Liver (tissue), 9 donors: ENCODE data around the gene HOMER1. TPM values are rescaled to one million over a fixed set of nuclear protein-coding genes. Genes with fewer than 3 reads are reported as not detected.
A peak's percentile ranks its signal among the peaks of the same experiment; 100 is the strongest.

Experiments
- DNase-seq: peaks from one replicate; pipeline ENCODE4 v3.0.0-alpha.2; 2017; ENCODE audit warnings: low spot score
- H3K27ac ChIP-seq, 2 donors: one replicate each; pipeline ENCODE4 v1.7.0; 2013; ENCODE audit warnings: inconsistent platforms in 2 of 2, low read length in 2 of 2, control low read depth in 1 of 2, low read depth in 1 of 2, mild to moderate bottlenecking in 1 of 2
- H3K27me3 ChIP-seq, 4 donors: one replicate each; pipeline versions ENCODE4 v1.6.1 to v1.7.0; 2013; ENCODE audit warnings: low read length in 3 of 4, inconsistent platforms in 1 of 4, mild to moderate bottlenecking in 1 of 4, moderate library complexity in 1 of 4; ENCODE audit not compliant: control insufficient read depth in 4 of 4, insufficient read depth in 4 of 4
- H3K36me3 ChIP-seq, 4 donors: one replicate each; pipeline versions ENCODE4 v1.6.1 to v1.7.0; 2013; ENCODE audit warnings: low read length in 3 of 4, mild to moderate bottlenecking in 3 of 4, low read depth in 1 of 4, moderate library complexity in 1 of 4; ENCODE audit not compliant: control insufficient read depth in 4 of 4, insufficient read depth in 3 of 4
- H3K4me1 ChIP-seq, 4 donors: one replicate each; pipeline versions ENCODE4 v1.6.1 to v1.7.0; 2013; ENCODE audit warnings: low read length in 3 of 4, mild to moderate bottlenecking in 3 of 4, moderate library complexity in 1 of 4; ENCODE audit not compliant: control insufficient read depth in 4 of 4, insufficient read depth in 4 of 4
- H3K4me3 ChIP-seq, 3 donors: one replicate each; pipeline versions ENCODE4 v1.6.1 to v1.7.0; 2013; ENCODE audit warnings: low read length in 3 of 3, control low read depth in 1 of 3, low read depth in 1 of 3, mild to moderate bottlenecking in 1 of 3
- H3K9ac ChIP-seq, 2 donors: one replicate each; pipeline ENCODE4 v1.7.0; 2013; ENCODE audit warnings: low read length in 2 of 2, mild to moderate bottlenecking in 2 of 2, moderate library complexity in 2 of 2, control low read depth in 1 of 2, low read depth in 1 of 2
- H3K9me3 ChIP-seq, 4 donors: one replicate each; pipeline versions ENCODE4 v1.6.1 to v1.7.0; 2013; ENCODE audit warnings: low read length in 3 of 4; ENCODE audit not compliant: control insufficient read depth in 4 of 4
- EGR1 ChIP-seq, 2 donors: IDR thresholded peaks; 2 replicates each; pipeline ENCODE4 v1.6.1; 2016 to 2018; ENCODE audit warnings: antibody characterized with exemption in 2 of 2, low read depth in 2 of 2
- FOXA1 ChIP-seq: IDR thresholded peaks from 2 replicates; pipeline ENCODE4 v1.6.1; 2016; ENCODE audit warnings: antibody characterized with exemption
- FOXA2 ChIP-seq: IDR thresholded peaks from 2 replicates; pipeline ENCODE4 v1.6.1; 2016; ENCODE audit warnings: antibody characterized with exemption
- GABPA ChIP-seq, 2 donors: IDR thresholded peaks in 1 of 2; conservative IDR thresholded peaks in 1 of 2; 2 replicates each; pipeline ENCODE4 v1.6.1; 2016; ENCODE audit warnings: antibody characterized with exemption in 2 of 2, mild to moderate bottlenecking in 1 of 2, moderate library complexity in 1 of 2
- HNF4A ChIP-seq, 2 donors: conservative IDR thresholded peaks; 2 replicates each; pipeline ENCODE4 v1.6.1; 2016; ENCODE audit warnings: antibody characterized with exemption in 2 of 2, mild to moderate bottlenecking in 2 of 2
- HNF4G ChIP-seq: IDR thresholded peaks from 2 replicates; pipeline ENCODE4 v1.6.1; 2016; ENCODE audit warnings: antibody characterized with exemption
- JUND ChIP-seq, 2 donors: IDR thresholded peaks; 2 replicates each; pipeline ENCODE4 v1.6.1; 2016; ENCODE audit warnings: antibody characterized with exemption in 2 of 2
- NR2F2 ChIP-seq: IDR thresholded peaks from 2 replicates; pipeline ENCODE4 v1.6.1; 2016; ENCODE audit warnings: antibody characterized with exemption
- RAD21 ChIP-seq, 2 donors: IDR thresholded peaks; 2 replicates each; pipeline ENCODE4 v1.6.1; 2016; ENCODE audit warnings: antibody characterized with exemption in 2 of 2, mild to moderate bottlenecking in 2 of 2
- RXRA ChIP-seq, 2 donors: IDR thresholded peaks; 2 replicates each; pipeline ENCODE4 v1.6.1; 2017 to 2018; ENCODE audit warnings: antibody characterized with exemption in 2 of 2, mild to moderate bottlenecking in 1 of 2
- SP1 ChIP-seq: IDR thresholded peaks from 2 replicates; pipeline ENCODE4 v1.6.1; 2018; ENCODE audit warnings: antibody characterized with exemption, mild to moderate bottlenecking
- TAF1 ChIP-seq: conservative IDR thresholded peaks from 2 replicates; pipeline ENCODE4 v1.6.1; 2016; ENCODE audit warnings: antibody characterized with exemption, mild to moderate bottlenecking
- YY1 ChIP-seq: IDR thresholded peaks from 2 replicates; pipeline ENCODE4 v1.6.1; 2016; ENCODE audit warnings: antibody characterized with exemption, mild to moderate bottlenecking
- WGBS: extraction: QIAGEN DNeasy Blood & Tissue Kit; methylation state at CpG from one replicate; pipeline ENCODE4 v1.1.7; 2013; 5-methylcytosine and 5-hydroxymethylcytosine counted together
- polyA plus RNA-seq, 2 donors: library from polyadenylated mRNA; stranded (reverse) in 1 of 2; unstranded in 1 of 2; fragments of 200-250 nt in 1 of 2; fragments of >200 nt in 1 of 2; fragmentation: Nextera tagmentation in 1 of 2; extraction: Ambion mirVana in 1 of 2; gene quantifications; one replicate each; pipeline versions ENCODE4 v1.2.1 to v1.2.3, GENCODE V29; 2013 to 2015
- total RNA-seq, 2 donors: library from RNA; depleted of rRNA; stranded (reverse); fragments of >200 nt; gene quantifications; one replicate each; pipeline ENCODE4 v1.2.3, GENCODE V29; 2014
- TF ChIP-seq, protein P1 (sequence below): fragments of 150-350 bp; IDR thresholded peaks from 2 replicates; pipeline ENCODE4 v1.5.1; 2017; ENCODE audit warnings: improper control_type of control experiment, low read depth, low read length; ENCODE audit not compliant: missing input control
- TF ChIP-seq, protein P2 (sequence below): IDR thresholded peaks from 2 replicates; pipeline ENCODE4 v1.6.1; 2016; ENCODE audit warnings: antibody characterized with exemption
- TF ChIP-seq, protein P3 (sequence below): IDR thresholded peaks from 2 replicates; pipeline ENCODE4 v1.6.1; 2016; ENCODE audit warnings: antibody characterized with exemption
- TF ChIP-seq, protein P4 (sequence below): IDR thresholded peaks from 2 replicates; pipeline ENCODE4 v1.6.1; 2016; ENCODE audit warnings: antibody characterized with exemption
- donor health status: healthy.
- donor health status: healthy.
- donor health status: healthy.
- donor health status: healthy.
- donor health status: healthy.

Gene HOMER1
- total and polyA plus RNA-seq, 4 donors, result 0.33 to 8.7 (median 1.2) TPM

DNA sequence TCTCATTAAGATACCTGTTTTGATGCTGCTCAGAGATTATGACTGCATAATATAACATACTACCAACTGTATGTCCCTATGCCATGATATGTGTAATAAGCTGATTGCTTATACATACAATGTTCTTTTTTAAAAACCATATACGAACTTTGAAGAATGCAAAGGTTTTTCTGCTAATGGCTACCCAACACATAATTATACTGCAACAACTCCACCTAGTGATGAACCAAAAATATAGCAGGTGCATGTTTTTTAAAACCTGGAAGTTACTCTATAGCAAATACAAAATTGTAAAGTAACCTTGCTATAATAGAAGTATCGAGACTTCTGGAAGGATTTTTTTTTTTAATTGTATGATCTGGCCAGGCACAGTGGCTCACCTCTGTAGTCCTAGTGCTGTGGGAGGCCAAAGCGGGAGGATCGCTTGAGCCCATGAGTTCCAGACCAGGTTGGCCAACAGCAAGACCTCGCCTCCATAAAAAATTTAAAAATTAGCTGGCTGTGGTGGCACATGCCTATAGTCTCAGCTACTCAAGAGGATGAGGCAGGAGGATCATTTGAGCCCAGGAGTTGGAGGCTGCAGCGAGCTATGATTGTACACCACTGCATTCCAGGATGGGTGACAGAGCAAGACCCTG lies 49.1 kb downstream of the HOMER1 start:
- 67% methylated on average over 6 of the region's 6 CpGs for WGBS
- Histone ChIP-seq H3K4me1 (peaks cover 0 to 4% (median 0%) of the 10 kb centered on the region in 4 donors), H3K4me3 (no peak overlapping the region), H3K27me3 (no peaks in the 10 kb centered on the region), H3K9me3 (no peaks in the 10 kb centered on the region), H3K27ac (no peak overlapping the region), H3K9ac (no peak overlapping the region), H3K36me3 (no peaks in the 10 kb centered on the region)
- TF ChIP-seq, protein P1, sequence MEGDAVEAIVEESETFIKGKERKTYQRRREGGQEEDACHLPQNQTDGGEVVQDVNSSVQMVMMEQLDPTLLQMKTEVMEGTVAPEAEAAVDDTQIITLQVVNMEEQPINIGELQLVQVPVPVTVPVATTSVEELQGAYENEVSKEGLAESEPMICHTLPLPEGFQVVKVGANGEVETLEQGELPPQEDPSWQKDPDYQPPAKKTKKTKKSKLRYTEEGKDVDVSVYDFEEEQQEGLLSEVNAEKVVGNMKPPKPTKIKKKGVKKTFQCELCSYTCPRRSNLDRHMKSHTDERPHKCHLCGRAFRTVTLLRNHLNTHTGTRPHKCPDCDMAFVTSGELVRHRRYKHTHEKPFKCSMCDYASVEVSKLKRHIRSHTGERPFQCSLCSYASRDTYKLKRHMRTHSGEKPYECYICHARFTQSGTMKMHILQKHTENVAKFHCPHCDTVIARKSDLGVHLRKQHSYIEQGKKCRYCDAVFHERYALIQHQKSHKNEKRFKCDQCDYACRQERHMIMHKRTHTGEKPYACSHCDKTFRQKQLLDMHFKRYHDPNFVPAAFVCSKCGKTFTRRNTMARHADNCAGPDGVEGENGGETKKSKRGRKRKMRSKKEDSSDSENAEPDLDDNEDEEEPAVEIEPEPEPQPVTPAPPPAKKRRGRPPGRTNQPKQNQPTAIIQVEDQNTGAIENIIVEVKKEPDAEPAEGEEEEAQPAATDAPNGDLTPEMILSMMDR, result peak; percentile 68
- TF ChIP-seq HNF4A (conservative IDR thresholded peaks at IDR 0.05) (no peak), RAD21 (IDR thresholded peaks at IDR 0.05) (peak; percentile 85), YY1 (peak; percentile 21)
- no peak for DNase-seq

DNA sequence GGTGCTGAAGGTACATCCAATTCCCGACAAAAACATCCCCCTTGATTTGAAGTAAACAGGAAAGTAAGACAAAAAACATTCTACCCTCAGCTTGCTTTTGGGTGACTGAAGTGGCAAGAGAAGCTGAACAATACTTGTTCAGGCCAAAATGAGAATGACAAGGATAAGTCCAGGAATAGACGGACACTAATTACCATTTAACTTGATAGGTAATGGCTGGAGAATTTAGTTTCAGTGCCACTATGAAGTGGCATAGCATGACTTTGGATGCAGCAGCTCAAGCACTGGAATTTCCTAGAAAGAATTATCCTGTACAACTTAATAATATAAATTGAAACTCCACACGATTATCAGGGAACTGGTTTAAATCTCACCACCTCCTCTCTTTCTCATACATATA lies 49.7 kb downstream of the HOMER1 start:
- no peak for DNase-seq
- WGBS, result 65% methylated on average over 3 of the region's 3 CpGs
- no peaks in the 10 kb centered on the region for H3K36me3 ChIP-seq
- H3K27ac ChIP-seq, result no peak overlapping the region
- peaks cover 0 to 4% (median 0%) of the 10 kb centered on the region in 4 donors for H3K4me1 ChIP-seq
- H3K9me3 ChIP-seq, result no peaks in the 10 kb centered on the region
- no peak overlapping the region for H3K9ac ChIP-seq
- TF ChIP-seq FOXA2 (no peak), GABPA (IDR thresholded peaks at IDR 0.05 in 1 of 2, conservative IDR thresholded peaks at IDR 0.05 in 1 of 2) (no peak), HNF4A (conservative IDR thresholded peaks at IDR 0.05) (no peak), TAF1 (no peak), JUND (IDR thresholded peaks at IDR 0.05) (no peak), YY1 (no peak), SP1 (no peak), RAD21 (IDR thresholded peaks at IDR 0.05) (no peak), EGR1 (IDR thresholded peaks at IDR 0.05; ENCODE audit: low read depth in 2 of 2) (no peak), HNF4G (no peak), RXRA (IDR thresholded peaks at IDR 0.05) (no peak)
- TF ChIP-seq, protein P2, sequence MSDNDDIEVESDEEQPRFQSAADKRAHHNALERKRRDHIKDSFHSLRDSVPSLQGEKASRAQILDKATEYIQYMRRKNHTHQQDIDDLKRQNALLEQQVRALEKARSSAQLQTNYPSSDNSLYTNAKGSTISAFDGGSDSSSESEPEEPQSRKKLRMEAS, result no peak
- TF ChIP-seq, protein P3, sequence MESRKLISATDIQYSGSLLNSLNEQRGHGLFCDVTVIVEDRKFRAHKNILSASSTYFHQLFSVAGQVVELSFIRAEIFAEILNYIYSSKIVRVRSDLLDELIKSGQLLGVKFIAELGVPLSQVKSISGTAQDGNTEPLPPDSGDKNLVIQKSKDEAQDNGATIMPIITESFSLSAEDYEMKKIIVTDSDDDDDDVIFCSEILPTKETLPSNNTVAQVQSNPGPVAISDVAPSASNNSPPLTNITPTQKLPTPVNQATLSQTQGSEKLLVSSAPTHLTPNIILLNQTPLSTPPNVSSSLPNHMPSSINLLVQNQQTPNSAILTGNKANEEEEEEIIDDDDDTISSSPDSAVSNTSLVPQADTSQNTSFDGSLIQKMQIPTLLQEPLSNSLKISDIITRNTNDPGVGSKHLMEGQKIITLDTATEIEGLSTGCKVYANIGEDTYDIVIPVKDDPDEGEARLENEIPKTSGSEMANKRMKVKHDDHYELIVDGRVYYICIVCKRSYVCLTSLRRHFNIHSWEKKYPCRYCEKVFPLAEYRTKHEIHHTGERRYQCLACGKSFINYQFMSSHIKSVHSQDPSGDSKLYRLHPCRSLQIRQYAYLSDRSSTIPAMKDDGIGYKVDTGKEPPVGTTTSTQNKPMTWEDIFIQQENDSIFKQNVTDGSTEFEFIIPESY, result no peak
- H3K27me3 ChIP-seq, result no peaks in the 10 kb centered on the region
- no peak overlapping the region for H3K4me3 ChIP-seq

DNA sequence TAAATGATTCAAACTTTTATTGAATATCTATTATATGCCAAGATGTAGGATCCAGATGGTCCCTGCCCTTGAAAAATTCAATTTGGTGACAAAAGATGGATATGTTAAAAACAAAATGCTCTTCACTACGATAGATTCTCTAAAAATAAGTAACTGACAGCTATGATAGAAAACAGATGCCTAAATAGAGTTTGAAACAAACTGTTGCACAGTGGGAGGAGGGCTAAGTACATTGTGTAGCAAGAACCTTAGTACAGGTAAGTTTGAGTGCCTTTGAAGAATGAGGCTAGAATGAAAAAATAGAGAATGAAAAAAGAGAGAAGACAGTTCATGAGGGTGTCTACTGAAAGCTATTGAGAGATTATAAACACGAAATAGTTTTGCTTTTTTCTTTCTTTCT lies 54.3 kb downstream of the HOMER1 start:
- no peak overlapping the region for H3K4me3 ChIP-seq
- no peaks in the 10 kb centered on the region for H3K9me3 ChIP-seq
- no peak overlapping the region for H3K27ac ChIP-seq
- DNase-seq, result no peak
- peaks cover 0 to 2% (median 0%) of the 10 kb centered on the region in 4 donors for H3K4me1 ChIP-seq
- H3K9ac ChIP-seq, result no peak overlapping the region
- no peaks in the 10 kb centered on the region for H3K27me3 ChIP-seq
- WGBS, result 82% methylated on average over 2 of the region's 2 CpGs
- no peaks in the 10 kb centered on the region for H3K36me3 ChIP-seq
- TF ChIP-seq SP1, result no peak
- no peak for TF ChIP-seq RAD21 (IDR thresholded peaks at IDR 0.05)
- TF ChIP-seq GABPA (IDR thresholded peaks at IDR 0.05 in 1 of 2, conservative IDR thresholded peaks at IDR 0.05 in 1 of 2), result no peak
- TF ChIP-seq HNF4G, result no peak
- TF ChIP-seq, protein P3, result no peak
- TF ChIP-seq, protein P2, result no peak
- TF ChIP-seq, protein P4, sequence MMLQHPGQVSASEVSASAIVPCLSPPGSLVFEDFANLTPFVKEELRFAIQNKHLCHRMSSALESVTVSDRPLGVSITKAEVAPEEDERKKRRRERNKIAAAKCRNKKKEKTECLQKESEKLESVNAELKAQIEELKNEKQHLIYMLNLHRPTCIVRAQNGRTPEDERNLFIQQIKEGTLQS, result no peak
- no peak for TF ChIP-seq NR2F2
- TF ChIP-seq EGR1 (IDR thresholded peaks at IDR 0.05; ENCODE audit: low read depth in 2 of 2), result no peak
- TF ChIP-seq HNF4A (conservative IDR thresholded peaks at IDR 0.05), result no peak
- no peak for TF ChIP-seq FOXA1
- TF ChIP-seq JUND (IDR thresholded peaks at IDR 0.05), result no peak
- no peak for TF ChIP-seq YY1
- no peak for TF ChIP-seq TAF1
- no peak for TF ChIP-seq RXRA (IDR thresholded peaks at IDR 0.05)
- TF ChIP-seq FOXA2, result no peak
